Measurements from ENCODE around the gene FPR2. TPM values are rescaled to one million over a fixed set of nuclear protein-coding genes. Genes with fewer than 3 reads are reported as not detected.

Gene FPR2
- under 1 TPM in 1 of 6 donors, not detected in 5; 0.71 TPM for polyA plus RNA-seq (ENCODE audit: low read depth in 6 of 6)

GRCh38 chr19:51760697-51761356, at the start of gene FPR2:
TSS of gene FPR2 (plus strand) at chr19:51761180. CDS start at chr19:51768659, 7,479 bp downstream.
- ATAC-seq (ENCODE audit: low read depth in 2 of 2) (no peak), DNase-seq (no peak)
- no peak within 1 kb of the TSS for H3K27ac Mint-ChIP-seq
- H3K4me3 Mint-ChIP-seq, result no peak within 1 kb of the TSS
- H3K27me3 Mint-ChIP-seq, result peaks cover 21 to 48% (median 46%) of the 10 kb centered on the region in 3 donors
- peaks cover 0 to 6% (median 5%) of the 10 kb centered on the region in 3 donors for H3K4me1 Mint-ChIP-seq
- peaks cover 5 to 8% of the 10 kb centered on the region in 2 donors for H3K36me3 Mint-ChIP-seq
- peaks cover 0 to 24% (median 9%) of the 10 kb centered on the region in 7 donors for H3K9me3 Mint-ChIP-seq

- H3K4me3 Mint-ChIP-seq, result no peak overlapping the region
- DNase-seq (no peak), ATAC-seq (ENCODE audit: low read depth in 2 of 2) (peak; percentile 14 to 30)
- peaks cover 0 to 16% (median 4%) of the 10 kb centered on the region in 7 donors for H3K9me3 Mint-ChIP-seq
- peaks cover 5 to 18% (median 16%) of the 10 kb centered on the region in 3 donors for H3K27me3 Mint-ChIP-seq
- peaks cover 0 to 24% of the 10 kb centered on the region in 2 donors for H3K36me3 Mint-ChIP-seq
- H3K4me1 Mint-ChIP-seq, result peaks cover 27 to 43% (median 41%) of the 10 kb centered on the region in 3 donors
- H3K27ac Mint-ChIP-seq, result peak overlapping the region in 1 of 6 donors; percentile 21
Observed at GRCh38 chr19:51711702-51712101, 49.3 kb upstream of the FPR2 start.

GRCh38 chr19:51712461-51713081, 48.4 kb upstream of the FPR2 start:
- Mint-ChIP-seq H3K4me1 (peaks cover 27 to 41% (median 41%) of the 10 kb centered on the region in 3 donors), H3K27me3 (peaks cover 9 to 23% (median 21%) of the 10 kb centered on the region in 3 donors), H3K9me3 (peaks cover 0 to 16% (median 4%) of the 10 kb centered on the region in 7 donors), H3K27ac (peak overlapping the region in 2 of 6 donors; percentile 74 to 94), H3K4me3 (peak overlapping the region in 2 of 8 donors; percentile 30 to 41), H3K36me3 (peaks cover 0 to 23% of the 10 kb centered on the region in 2 donors)
- DNase-seq (no peak), ATAC-seq (ENCODE audit: low read depth in 2 of 2) (peak in 1 of 2 donors; percentile 40)

- Mint-ChIP-seq H3K4me1 (peaks cover 27 to 41% (median 41%) of the 10 kb centered on the region in 3 donors), H3K4me3 (no peak overlapping the region), H3K36me3 (peaks cover 0 to 26% of the 10 kb centered on the region in 2 donors), H3K27ac (no peak overlapping the region), H3K27me3 (peaks cover 16 to 33% (median 29%) of the 10 kb centered on the region in 3 donors), H3K9me3 (peaks cover 0 to 16% (median 4%) of the 10 kb centered on the region in 7 donors)
- DNase-seq (no peak), ATAC-seq (ENCODE audit: low read depth in 2 of 2) (no peak)
Observed at GRCh38 chr19:51713319-51714285, 47.4 kb upstream of the FPR2 start.

GRCh38 chr19:51714848-51715247, 46.1 kb upstream of the FPR2 start:
- DNase-seq (no peak), ATAC-seq (ENCODE audit: low read depth in 2 of 2) (no peak)
- H3K4me3 Mint-ChIP-seq, result no peak overlapping the region
- H3K9me3 Mint-ChIP-seq, result peaks cover 0 to 16% (median 7%) of the 10 kb centered on the region in 7 donors
- peaks cover 0 to 32% of the 10 kb centered on the region in 2 donors for H3K36me3 Mint-ChIP-seq
- H3K27ac Mint-ChIP-seq, result no peak overlapping the region
- peaks cover 33 to 37% (median 37%) of the 10 kb centered on the region in 3 donors for H3K4me1 Mint-ChIP-seq
- H3K27me3 Mint-ChIP-seq, result peaks cover 21 to 43% (median 40%) of the 10 kb centered on the region in 3 donors

- no peak for DNase-seq
- Mint-ChIP-seq H3K36me3 (peaks cover 0 to 32% of the 10 kb centered on the region in 2 donors), H3K27me3 (peaks cover 25 to 51% (median 48%) of the 10 kb centered on the region in 3 donors), H3K4me1 (peaks cover 27 to 31% (median 30%) of the 10 kb centered on the region in 3 donors), H3K4me3 (no peak overlapping the region), H3K27ac (peak overlapping the region in 2 of 6 donors; percentile 11 to 40), H3K9me3 (peaks cover 0 to 11% (median 7%) of the 10 kb centered on the region in 7 donors)
- ATAC-seq (ENCODE audit: low read depth in 2 of 2), result no peak
Observed at GRCh38 chr19:51715850-51716249, 45.1 kb upstream of the FPR2 start.

- ATAC-seq (ENCODE audit: low read depth in 2 of 2) (no peak), DNase-seq (no peak)
- Mint-ChIP-seq H3K4me3 (no peak overlapping the region), H3K36me3 (peaks cover 0 to 31% of the 10 kb centered on the region in 2 donors), H3K4me1 (peaks cover 18 to 20% (median 19%) of the 10 kb centered on the region in 3 donors), H3K9me3 (peaks cover 2 to 11% (median 7%) of the 10 kb centered on the region in 7 donors), H3K27me3 (peaks cover 30 to 59% (median 55%) of the 10 kb centered on the region in 3 donors), H3K27ac (no peak overlapping the region)
Observed at GRCh38 chr19:51716925-51717324, 44.1 kb upstream of the FPR2 start.

- Mint-ChIP-seq H3K4me1 (peaks cover 13 to 20% (median 16%) of the 10 kb centered on the region in 3 donors), H3K36me3 (peaks cover 0 to 30% of the 10 kb centered on the region in 2 donors), H3K27me3 (peaks cover 39 to 75% (median 74%) of the 10 kb centered on the region in 3 donors), H3K9me3 (peaks cover 8 to 16% (median 10%) of the 10 kb centered on the region in 7 donors), H3K4me3 (no peak overlapping the region), H3K27ac (no peak overlapping the region)
- DNase-seq (no peak), ATAC-seq (ENCODE audit: low read depth in 2 of 2) (no peak)
Observed at GRCh38 chr19:51719251-51719988, 41.6 kb upstream of the FPR2 start.

- H3K36me3 Mint-ChIP-seq, result peaks cover 4 to 27% of the 10 kb centered on the region in 2 donors
- ATAC-seq (ENCODE audit: low read depth in 2 of 2) (no peak), DNase-seq (no peak)
- no peak overlapping the region for H3K4me3 Mint-ChIP-seq
- peaks cover 5 to 19% (median 9%) of the 10 kb centered on the region in 3 donors for H3K4me1 Mint-ChIP-seq
- H3K27ac Mint-ChIP-seq, result no peak overlapping the region
- H3K27me3 Mint-ChIP-seq, result peaks cover 44 to 76% (median 74%) of the 10 kb centered on the region in 3 donors
- peaks cover 3 to 15% (median 8%) of the 10 kb centered on the region in 7 donors for H3K9me3 Mint-ChIP-seq
Observed at GRCh38 chr19:51721905-51722304, 39.1 kb upstream of the FPR2 start.

GRCh38 chr19:51722492-51722891, 38.5 kb upstream of the FPR2 start:
- Mint-ChIP-seq H3K9me3 (peaks cover 3 to 15% (median 10%) of the 10 kb centered on the region in 7 donors), H3K27me3 (peaks cover 45 to 79% (median 77%) of the 10 kb centered on the region in 3 donors), H3K4me3 (no peak overlapping the region), H3K36me3 (peaks cover 4 to 27% of the 10 kb centered on the region in 2 donors), H3K4me1 (peaks cover 5 to 19% (median 9%) of the 10 kb centered on the region in 3 donors), H3K27ac (no peak overlapping the region)
- DNase-seq, result no peak
- no peak for ATAC-seq (ENCODE audit: low read depth in 2 of 2)

- Mint-ChIP-seq H3K36me3 (peaks cover 4 to 27% of the 10 kb centered on the region in 2 donors), H3K27me3 (peaks cover 44 to 83% (median 78%) of the 10 kb centered on the region in 3 donors), H3K9me3 (peaks cover 6 to 19% (median 10%) of the 10 kb centered on the region in 7 donors), H3K4me3 (no peak overlapping the region), H3K27ac (no peak overlapping the region), H3K4me1 (peaks cover 5 to 15% (median 9%) of the 10 kb centered on the region in 3 donors)
- no peak for ATAC-seq (ENCODE audit: low read depth in 2 of 2)
- DNase-seq, result no peak
Observed at GRCh38 chr19:51724543-51724942, 36.4 kb upstream of the FPR2 start.

- peaks cover 38 to 74% (median 70%) of the 10 kb centered on the region in 3 donors for H3K27me3 Mint-ChIP-seq
- H3K27ac Mint-ChIP-seq, result no peak overlapping the region
- peaks cover 0 to 11% (median 6%) of the 10 kb centered on the region in 3 donors for H3K4me1 Mint-ChIP-seq
- no peak overlapping the region for H3K4me3 Mint-ChIP-seq
- ATAC-seq (ENCODE audit: low read depth in 2 of 2) (no peak), DNase-seq (no peak)
- peaks cover 8 to 28% (median 18%) of the 10 kb centered on the region in 7 donors for H3K9me3 Mint-ChIP-seq
- peaks cover 4 to 40% of the 10 kb centered on the region in 2 donors for H3K36me3 Mint-ChIP-seq
Observed at GRCh38 chr19:51726049-51726448, 34.9 kb upstream of the FPR2 start.
